Caki2 (cell line): ENCODE data around the gene GRAP. TPM values are rescaled to one million over a fixed set of nuclear protein-coding genes. Genes with fewer than 3 reads are reported as not detected.
"Not testable (repeated sequence)": the region's sequence is repeated elsewhere in the genome, so short reads cannot be mapped to it uniquely, and the experiment has no call there.

Experiments
- DNase-seq: peaks from one replicate; pipeline ENCODE4 v3.0.0-alpha.2; 2015; ENCODE audit warnings: low read depth
- in situ Hi-C: cut with HindIII; loops from 2 replicates; pipeline ENCODE4 v1.10.0; 2016; ENCODE audit warnings: low sequenced_read_pairs, low pct_unique_long_range_greater_than_20kb, mixed read lengths
- total RNA-seq: library from RNA; depleted of rRNA; stranded (reverse); fragments of >200 nt; shearing (Covaris generic); gene quantifications from 2 replicates; pipeline ENCODE4 v1.2.3, GENCODE V29; 2014; ENCODE audit warnings: low replicate concordance

Gene GRAP
- total RNA-seq, 1 experiment from 2014 or later = 4.3 TPM

GRCh38 chr17:19022128-19022527 lies 24.6 kb downstream of the GRAP start:
- no peak for DNase-seq
- in situ Hi-C loops = no loop called here

GRCh38 chr17:19021622-19022083 lies 25.1 kb downstream of the GRAP start:
- DNase-seq = no peak
- in situ Hi-C loops = no loop called here

- DNase-seq, in situ Hi-C loops: not testable (repeated sequence)
Measured at GRCh38 chr17:19021011-19021621, 25.6 kb downstream of the GRAP start.

- no peak for DNase-seq
- in situ Hi-C loops = no loop called here
Measured at GRCh38 chr17:19020016-19020415, 26.7 kb downstream of the GRAP start.

- no peak for DNase-seq
- in situ Hi-C loops = no loop called here
Measured at GRCh38 chr17:19019041-19019941, 27.5 kb downstream of the GRAP start.

- in situ Hi-C loops = no loop called here
- DNase-seq = no peak
Measured at GRCh38 chr17:19018600-19018950, 28.2 kb downstream of the GRAP start.

GRCh38 chr17:19017804-19018599 lies 28.8 kb downstream of the GRAP start:
- in situ Hi-C loops = no loop called here

GRCh38 chr17:19017401-19017800 lies 29.4 kb downstream of the GRAP start:
- in situ Hi-C loops = no loop called here
- no peak for DNase-seq

More at GRCh38 chr17:19017804-19018599, 28.8 kb downstream of the GRAP start:
- DNase-seq = no peak

- in situ Hi-C loops = no loop called here
Measured at GRCh38 chr17:19016881-19017280, 29.9 kb downstream of the GRAP start.

GRCh38 chr17:19016297-19016696 lies 30.5 kb downstream of the GRAP start:
- DNase-seq = no peak
- in situ Hi-C loops = no loop called here

More at GRCh38 chr17:19016881-19017280, 29.9 kb downstream of the GRAP start:
- no peak for DNase-seq

- DNase-seq = no peak
- in situ Hi-C loops = no loop called here
Measured at GRCh38 chr17:19015428-19015827, 31.3 kb downstream of the GRAP start.

- in situ Hi-C loops = no loop called here
- no peak for DNase-seq
Measured at GRCh38 chr17:19014628-19015215, 32.0 kb downstream of the GRAP start.

- DNase-seq = no peak
- in situ Hi-C loops = no loop called here
Measured at GRCh38 chr17:19013806-19014627, 32.7 kb downstream of the GRAP start.

GRCh38 chr17:19013226-19013625 lies 33.5 kb downstream of the GRAP start:
- no peak for DNase-seq
- in situ Hi-C loops = no loop called here

GRCh38 chr17:19012171-19013080 lies 34.3 kb downstream of the GRAP start:
- in situ Hi-C loops = no loop called here
- no peak for DNase-seq

- DNase-seq = no peak
Measured at GRCh38 chr17:19011581-19011980, 35.2 kb downstream of the GRAP start.

More at GRCh38 chr17:19011581-19011980, 35.2 kb downstream of the GRAP start:
- in situ Hi-C loops = no loop called here
